GM23248 (cell line): Measurements from ENCODE around the gene COBLL1.

Experiments used
- EZH2 ChIP-seq: fragments of 200-600 bp; sonication (generic); IDR thresholded peaks from 2 replicates; pipeline ENCODE4 v1.6.1; 2018; ENCODE audit warnings: antibody characterized with exemption, mild to moderate bottlenecking; ENCODE audit not compliant: insufficient read depth, poor library complexity, severe bottlenecking
- EZH2phosphoT487 ChIP-seq: fragments of 200-600 bp; sonication (generic); IDR thresholded peaks from 2 replicates; pipeline ENCODE4 v1.6.1; 2018; ENCODE audit warnings: antibody characterized with exemption, moderate library complexity, mild to moderate bottlenecking, low read depth; ENCODE audit not compliant: insufficient read depth

GRCh38 chr2:164860694-164861042 lies 19.0 kb upstream of the COBLL1 start:
- TF ChIP-seq EZH2 (no peak), EZH2phosphoT487 (no peak)
